GM19351 (cell line): ENCODE measurements around the gene MTMR2.

Experiments
- ATAC-seq: cut with Tn5 transposase; IDR thresholded peaks from one replicate; pipeline ENCODE4 v1.9.1; 2021; ENCODE audit warnings: mild to moderate bottlenecking, moderate library complexity; ENCODE audit not compliant: unreplicated experiment

MTMR2 gene

DNA sequence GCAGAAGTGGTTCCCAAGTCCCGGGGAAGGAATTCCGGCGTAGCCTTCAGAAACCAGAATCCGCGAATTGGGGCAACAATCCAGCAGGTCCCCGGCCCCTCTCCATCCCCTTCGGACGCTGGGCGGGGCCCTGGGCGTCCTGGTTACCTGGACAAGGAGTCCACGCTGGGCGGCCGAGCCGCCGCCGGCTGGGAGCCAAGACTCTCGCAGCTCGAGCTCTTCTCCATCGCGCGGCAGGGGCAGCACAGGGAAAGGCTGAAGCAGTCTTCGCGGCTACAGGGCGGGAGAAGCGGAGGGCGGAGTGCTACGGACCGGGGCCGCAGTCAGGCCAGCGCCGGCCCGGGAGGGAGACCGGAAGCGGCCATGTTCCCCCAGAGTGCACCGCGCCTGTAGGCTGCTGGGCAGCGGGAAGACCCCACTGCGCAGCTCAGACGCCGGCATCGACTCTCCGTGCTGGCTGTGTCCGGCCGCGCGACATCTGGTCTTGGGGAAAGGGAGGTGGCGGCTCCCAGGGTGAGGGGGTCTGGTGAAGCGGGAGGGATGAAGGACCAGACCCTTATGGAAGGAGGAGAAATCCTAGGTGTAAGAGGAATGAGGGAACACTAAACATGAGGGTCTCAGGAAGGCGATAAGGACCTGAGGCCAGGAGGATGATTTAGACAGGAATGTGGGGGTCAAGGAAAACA lies at the start of gene MTMR2:
MTMR2 (minus strand) TSS at position 380 of the 686 bp plus-strand sequence; CDS start at position 227, 153 bp downstream.
- ATAC-seq, result peak; percentile 99

DNA sequence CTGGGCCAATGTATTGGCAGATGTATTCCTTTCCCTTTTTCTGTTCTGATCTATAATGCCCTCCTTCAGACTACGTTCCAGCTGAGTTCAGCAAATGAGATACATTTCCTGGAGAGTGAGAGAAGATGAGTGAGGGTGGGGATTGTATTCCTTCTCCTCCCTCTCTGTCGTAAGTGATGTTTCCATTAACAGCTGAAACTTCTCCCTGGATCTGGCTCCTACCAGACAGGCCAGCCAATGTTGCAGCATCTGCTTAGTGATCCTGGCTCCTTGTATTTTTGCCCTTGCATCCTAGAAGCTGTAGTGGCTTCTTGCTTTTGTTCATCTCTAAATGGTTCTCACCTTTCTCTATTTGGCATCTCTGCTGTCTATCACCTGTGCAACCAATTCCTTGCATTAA lies 48.2 kb upstream of the MTMR2 start:
- ATAC-seq, result no peak

DNA sequence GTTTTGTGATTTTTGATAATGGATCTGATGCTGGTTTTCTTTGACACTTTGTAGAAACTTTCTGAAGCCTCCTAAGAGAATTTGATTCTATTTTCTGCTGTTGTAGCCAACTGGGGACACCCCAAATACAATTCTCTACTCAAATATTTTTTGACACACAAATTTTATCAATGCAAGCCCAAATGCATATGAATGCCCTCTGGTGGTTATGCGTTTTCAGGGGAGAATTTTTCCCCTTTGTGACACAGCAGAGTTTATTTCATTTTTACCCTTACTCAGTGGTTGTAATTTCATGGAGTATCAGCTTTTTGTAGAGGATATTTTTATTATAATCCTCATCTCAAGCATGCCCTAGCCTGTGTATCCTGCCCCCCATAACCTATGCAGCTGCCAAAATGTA lies 44.7 kb upstream of the MTMR2 start:
- ATAC-seq, result no peak

DNA sequence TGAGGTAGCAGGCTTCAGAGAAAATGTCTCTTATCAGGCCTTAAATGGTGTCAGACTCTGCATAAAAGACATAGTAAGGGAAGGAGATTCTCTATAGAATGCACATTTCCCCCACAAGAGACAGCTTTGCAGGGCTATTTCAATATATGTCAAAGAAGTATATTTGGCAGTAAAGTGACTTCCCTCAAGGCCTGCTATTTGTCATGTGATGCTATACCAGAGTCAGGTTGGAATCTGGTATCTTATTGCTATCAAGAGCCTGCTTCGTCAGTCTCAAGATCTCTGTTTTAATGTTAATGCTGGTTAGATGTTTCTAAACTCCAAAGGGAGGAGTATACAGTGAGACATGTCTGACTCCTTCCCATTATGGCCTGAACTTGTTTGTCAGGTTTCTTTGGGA lies 40.4 kb upstream of the MTMR2 start:
- no peak for ATAC-seq

DNA sequence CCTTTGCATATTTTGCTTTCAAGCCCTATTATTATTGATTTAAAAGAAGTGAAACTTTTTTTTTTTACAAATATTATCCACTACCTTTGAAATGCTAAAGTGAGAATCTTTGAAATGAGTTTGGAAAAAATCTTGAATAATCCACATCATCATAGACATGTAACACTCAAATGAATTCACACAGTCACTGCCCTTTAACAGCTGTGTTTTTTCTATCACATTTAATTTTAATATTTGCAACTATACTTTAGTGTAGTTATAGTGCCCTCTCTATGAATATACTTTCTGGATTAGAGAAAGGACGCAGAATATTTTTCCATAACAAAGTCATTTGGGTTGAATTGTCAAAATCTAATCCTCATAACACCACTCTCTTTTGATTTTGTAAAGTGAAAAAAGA lies 37.9 kb upstream of the MTMR2 start:
- ATAC-seq, result no peak

DNA sequence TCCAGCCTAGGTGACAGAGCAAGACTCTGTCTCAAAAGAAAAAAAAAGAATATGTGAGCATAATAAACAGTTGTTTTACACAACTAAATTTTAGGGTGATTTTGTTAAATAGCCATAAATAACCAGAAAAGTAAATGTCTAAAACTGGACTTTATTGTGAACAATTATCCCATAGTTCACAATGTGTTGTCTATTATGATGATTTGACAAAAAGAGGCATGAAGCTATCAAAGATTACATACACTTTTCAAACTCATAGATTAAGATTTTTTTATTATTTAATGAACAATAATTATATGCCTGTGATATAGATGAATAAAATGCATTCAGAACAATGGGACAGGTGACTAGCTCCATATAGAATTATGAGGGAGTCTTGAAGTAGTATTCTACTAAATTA lies 27.0 kb upstream of the MTMR2 start:
- no peak for ATAC-seq

DNA sequence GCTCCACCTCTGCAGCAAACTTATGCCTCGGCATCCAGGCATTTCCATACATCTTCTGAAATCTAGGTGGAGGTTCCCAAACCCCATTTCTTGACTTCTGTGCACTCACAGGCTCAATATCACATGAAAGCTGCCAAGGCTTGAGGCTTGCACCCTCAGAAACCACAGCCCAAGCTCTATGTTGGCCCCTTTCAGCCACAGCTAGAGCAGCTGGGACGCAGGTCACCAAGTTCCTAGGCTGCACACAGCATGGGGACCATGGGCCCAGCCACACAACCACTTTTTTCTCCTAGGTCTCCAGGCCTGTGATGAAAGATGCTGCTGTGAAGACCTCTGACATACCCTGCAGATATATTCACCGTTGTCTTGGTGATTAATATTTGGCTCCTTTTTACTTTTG lies 24.7 kb upstream of the MTMR2 start:
- no peak for ATAC-seq

DNA sequence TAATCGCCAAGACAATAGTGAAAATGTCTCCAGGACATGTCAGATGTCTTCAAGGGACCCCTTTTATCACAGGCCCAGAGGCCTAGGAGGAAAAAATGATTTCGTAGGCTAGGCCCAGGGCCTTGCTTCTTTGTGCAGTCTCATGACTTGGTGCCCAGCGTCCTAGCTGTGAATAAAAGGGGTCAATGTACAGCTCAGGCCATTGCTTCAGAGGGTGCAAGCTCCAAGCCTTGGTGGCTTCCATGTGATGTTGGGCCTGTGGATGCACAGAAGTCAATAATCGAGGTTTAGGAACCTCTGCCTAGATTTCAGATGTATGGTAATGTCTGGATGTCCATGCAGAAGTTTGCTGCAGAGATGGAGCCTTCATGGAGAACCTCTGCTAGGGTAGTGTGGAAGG lies 20.7 kb upstream of the MTMR2 start:
- no peak for ATAC-seq

DNA sequence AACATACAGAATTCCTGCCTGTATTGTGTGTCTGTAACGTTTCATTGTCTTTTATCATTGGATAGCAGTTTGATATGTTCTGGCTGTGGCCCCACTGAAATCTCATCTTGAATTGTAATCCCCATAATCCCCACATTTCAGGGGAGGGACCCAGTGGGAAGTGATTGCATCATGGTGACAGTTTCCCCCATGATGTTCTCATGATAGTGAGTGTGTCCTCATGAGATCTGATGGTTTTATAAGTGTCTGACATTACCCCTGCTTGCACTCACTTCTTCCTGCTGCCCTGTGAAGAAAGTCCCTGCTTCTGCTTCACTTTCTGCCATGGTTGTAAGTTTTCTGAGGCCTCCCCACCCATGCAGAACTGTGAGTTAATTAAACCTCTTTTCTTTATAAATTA lies 19.6 kb upstream of the MTMR2 start:
- no peak for ATAC-seq

DNA sequence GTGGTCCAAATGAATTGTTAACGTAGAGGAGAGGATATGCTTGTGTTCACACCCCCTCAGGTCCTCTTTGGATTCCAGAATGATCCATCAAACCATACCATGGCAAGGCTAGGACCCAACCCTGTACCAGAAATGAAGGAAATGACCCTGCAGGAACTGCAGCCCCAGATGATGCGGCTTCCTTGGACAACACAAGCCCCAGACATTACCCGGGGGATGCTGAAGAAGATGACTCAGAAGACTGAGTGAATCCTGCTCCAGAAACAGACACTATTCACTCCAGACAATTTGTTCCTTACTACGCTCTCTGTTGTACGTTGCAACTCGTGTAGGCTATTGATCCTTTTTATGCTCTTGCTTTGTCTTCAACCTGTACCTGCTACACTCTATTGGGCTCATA lies 15.2 kb upstream of the MTMR2 start:
- no peak for ATAC-seq

DNA sequence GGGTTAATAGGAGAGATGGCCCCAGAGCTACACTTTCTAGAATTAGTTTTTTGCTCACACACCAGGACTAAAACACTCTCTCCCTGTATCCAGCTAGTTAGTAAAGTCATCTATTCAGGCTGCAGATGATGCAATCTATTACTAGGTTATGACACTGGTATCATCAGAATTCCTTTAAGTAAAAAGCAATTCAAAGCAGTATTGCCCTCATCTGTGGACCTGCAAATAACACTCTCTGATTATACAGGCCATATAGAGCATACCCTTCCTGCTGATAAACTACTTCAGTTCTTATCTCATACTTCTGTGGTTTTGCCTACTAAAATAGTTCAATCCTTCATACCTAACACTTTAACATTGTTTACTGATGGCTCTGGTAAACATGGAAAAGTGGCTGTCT lies 13.5 kb upstream of the MTMR2 start:
- no peak for ATAC-seq

DNA sequence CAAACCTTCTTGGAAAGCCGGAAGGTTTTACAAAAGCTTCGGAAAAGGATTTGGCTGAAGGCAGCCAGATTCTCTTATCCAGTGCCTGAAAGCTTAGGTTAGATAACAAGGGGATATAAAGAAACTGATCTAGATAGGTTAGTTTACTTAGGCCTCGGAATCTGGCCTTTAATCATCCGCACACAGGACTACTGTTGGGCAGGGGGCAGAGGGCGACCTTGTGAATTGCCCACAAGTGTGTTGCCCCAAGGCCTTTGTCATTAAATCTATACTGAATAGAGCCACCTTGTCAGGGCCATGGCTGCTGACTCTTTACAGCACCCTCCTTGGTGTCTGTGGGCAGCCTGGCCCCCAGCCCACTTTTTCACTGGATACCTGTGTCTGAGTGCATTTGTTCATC lies 9.7 kb upstream of the MTMR2 start:
- no peak for ATAC-seq

DNA sequence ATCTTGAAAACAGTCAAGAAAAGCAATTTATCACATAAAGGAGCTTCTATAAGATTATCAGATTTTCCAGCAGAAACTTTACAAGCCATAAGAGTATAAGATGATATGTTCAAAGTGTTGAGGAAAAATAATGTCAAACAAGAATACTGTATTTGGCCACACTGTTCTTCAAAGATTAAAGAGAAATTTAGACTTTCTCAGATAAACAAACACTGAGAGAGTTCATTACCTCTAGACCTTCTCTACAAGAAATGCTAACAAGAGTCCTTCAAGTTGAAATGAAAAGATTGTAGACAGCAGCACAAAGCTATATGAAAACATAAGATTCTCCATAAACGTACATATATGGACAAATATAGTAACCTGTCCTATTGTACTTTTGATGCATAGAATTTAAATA lies 8.0 kb upstream of the MTMR2 start:
- ATAC-seq, result no peak

DNA sequence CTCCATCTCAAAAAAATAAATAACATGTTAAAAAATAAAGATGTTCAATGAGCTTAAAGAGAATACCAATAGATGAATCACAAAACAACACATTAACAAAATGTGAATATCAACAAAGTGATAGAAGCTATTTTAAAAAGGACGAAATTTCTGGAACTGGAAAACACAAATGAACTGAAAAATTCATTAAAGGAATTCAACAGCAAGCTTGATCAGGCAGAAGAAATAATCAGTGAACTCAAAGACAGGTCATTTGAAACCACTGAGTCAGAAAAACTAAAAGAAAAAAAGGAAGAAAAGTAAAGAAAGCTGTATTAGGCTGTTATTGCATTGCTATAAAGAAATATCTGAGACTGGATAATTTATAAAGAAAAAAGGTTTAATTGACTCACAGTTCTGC lies 7.0 kb upstream of the MTMR2 start:
- ATAC-seq, result no peak

DNA sequence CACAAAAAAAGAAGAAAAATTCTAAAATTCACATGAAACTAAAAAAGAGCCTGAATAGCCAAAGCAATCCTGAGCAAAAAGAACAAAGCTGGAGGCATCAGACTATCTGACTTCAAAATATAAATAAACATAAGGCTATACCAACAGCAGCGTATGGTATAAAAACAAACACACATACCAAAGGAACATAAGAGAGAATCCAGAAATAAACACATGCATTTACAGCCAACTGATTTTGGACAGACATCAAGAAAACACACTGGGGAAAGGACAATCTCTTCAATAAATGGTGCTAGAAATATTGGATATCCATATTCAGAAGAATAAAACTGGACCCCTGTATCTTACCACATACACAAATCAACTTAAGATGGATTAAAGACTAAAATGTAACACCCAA lies 2.8 kb upstream of the MTMR2 start:
- no peak for ATAC-seq

DNA sequence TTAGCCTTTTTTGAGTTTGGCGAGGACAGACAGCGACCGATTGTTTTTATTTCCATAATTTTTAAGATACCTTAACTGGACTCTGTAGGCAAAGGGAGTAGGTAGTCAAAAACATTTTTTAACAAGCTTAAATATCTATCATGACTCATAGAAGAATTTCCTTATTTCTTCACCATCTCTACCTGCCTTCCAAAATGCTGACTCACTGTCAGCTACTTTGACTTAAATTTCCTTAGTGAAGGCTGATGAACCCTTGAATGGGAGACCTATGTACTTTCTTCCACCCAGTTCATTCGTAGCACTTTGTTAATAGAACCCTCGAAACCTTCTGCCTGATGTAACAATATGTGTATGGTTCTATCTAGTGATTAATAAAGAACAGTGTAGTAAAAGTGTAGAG lies 1.1 kb upstream of the MTMR2 start:
- no peak for ATAC-seq

DNA sequence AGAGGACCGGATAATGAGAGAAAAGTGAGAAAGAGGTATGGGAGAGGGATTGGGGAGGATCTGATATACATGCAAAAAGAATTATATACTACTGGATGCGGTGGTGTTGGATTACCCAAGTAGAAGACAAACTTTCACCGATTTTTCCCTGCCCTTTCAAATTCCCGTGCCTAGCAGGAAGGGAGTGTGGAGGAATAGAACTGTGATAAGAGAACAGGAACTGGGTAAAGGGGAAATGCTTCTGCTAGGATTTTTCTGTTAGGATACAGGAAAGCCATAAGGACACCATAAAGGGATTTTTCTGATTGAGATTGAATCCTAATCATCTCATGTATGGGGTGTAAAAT lies 480 bp upstream of the MTMR2 start:
- ATAC-seq, result no peak

DNA sequence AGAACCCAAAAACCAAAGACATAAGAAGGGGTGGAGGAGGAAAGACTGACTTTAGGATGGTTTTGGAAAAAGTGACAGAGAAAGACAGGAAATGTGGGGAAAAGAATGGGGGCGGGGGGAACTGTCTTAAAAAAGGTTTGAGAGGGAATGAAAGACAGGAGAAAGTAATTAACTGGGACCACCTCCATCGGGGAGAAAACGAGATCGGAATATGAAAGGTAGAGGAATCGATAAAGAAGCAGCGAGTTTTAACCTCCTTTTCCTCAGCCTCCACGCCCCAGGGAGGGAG lies 524 bp downstream of the MTMR2 start:
- no peak for ATAC-seq

DNA sequence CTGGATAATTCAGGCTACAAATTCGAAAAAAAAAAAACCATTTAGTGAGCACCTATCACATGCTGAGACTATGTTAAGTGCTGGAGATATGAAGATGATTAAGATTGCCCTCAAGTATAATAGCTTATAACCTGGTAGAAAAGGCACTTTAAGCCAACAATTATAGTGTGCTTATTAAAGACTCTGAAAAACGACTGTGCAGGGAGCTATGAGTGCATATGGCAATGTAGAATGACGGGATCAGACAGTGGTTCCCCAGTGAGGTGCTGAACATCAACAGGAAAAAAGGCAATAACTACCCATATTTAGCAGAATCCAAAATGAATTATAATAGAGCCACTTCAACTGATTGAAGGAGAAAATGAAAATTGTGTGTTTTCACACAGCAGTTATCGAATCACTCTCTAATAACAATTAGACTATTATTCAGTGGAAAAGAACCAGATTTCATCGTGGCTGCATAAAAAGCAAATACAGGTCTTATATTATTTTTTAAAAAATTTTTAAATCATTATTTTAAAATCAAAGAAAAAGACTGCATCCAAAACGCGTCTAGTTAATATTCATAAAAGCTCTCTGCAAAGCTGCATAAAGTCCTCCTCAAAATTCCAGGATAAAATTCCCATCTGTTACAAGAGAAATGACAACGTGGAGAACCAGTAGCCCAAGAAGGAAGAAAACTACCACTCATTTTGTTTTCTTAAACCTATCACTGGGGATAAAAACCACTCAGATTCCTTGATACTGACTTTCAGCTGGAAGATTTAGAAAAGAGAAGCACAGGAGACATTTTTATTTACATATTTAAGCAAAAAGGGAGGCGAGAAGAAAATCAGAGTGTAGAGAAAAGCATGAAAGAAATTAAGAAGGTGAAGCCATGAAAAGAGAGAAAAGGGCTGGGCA lies 1.1 kb downstream of the MTMR2 start:
- ATAC-seq, result no peak

DNA sequence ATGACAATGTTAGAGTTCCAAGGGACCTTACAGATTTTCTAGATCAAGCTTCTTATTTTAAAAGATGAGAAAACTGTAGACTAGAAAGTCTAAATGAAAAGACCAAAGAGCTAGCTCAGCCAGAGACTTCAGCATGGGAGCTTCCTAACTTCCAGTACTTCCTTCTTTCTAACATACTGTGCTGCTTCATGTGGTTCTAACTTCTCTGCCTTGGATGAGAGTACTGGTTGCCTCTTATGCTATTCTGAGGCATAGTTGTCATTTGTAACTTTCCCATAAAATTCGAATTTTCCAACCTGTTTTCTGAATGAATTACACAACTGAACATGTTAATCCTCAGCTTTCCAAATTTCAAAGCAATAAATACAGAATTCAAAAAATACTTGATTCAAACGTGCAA lies 1.8 kb downstream of the MTMR2 start:
- ATAC-seq, result no peak

DNA sequence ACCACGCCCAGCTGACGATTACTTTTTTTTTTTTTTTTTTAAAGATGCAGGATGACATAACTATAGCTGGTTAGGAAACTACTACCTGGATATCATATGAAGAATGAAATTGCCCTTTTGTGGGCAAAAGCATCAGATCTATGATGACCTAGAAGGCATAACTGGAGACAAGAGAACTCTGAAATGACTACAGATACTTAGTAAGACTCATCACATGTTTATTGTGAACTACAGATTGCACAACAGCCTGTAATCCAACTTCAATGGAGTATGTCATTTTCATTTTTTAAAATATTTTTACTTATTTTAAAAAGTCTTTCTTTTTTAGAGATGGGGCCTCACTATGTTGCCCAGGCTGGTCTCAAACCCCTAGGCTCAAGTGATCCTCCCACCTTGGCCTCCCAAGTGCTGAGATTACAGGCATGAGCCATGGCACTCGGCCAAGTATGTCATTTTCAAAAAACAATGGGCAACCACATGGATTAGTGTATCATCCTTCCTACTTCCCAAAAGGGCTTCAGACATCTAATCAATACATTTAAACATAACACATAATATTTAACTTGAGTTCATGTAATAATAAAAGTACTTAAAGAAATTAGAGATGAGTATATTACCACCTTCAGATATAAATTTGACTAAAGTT lies 3.3 kb downstream of the MTMR2 start:
- ATAC-seq, result no peak

DNA sequence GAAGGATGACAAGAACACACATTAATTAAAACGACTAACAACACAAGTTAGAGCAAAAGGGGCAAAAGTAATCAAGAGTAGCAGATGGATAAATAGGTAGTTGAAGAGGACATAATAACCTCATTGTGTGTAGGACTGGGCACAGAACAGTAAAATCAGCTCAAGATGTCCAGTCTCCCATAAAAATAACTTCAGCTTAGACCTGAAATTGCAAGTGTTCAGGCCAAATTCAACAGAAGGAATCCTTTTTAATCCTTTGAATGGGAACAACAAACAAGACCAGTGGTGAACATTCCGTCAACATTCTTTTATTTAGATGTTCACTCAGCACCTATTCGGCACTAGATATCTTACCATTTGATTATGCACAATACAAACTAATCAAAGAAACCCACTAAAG lies 4.4 kb downstream of the MTMR2 start:
- no peak for ATAC-seq
